ENCODE results near the gene RPN1. TPM values are rescaled to one million over a fixed set of nuclear protein-coding genes. Genes with fewer than 3 reads are reported as not detected.
A peak's percentile ranks its signal among the peaks of the same experiment; 100 is the strongest.

Gene RPN1
- total and polyA plus RNA-seq, 2 of the 13 experiments (the other 11 are each of a cell fraction or from before 2014, with no cell fraction given) = 290 to 342 TPM

DNA sequence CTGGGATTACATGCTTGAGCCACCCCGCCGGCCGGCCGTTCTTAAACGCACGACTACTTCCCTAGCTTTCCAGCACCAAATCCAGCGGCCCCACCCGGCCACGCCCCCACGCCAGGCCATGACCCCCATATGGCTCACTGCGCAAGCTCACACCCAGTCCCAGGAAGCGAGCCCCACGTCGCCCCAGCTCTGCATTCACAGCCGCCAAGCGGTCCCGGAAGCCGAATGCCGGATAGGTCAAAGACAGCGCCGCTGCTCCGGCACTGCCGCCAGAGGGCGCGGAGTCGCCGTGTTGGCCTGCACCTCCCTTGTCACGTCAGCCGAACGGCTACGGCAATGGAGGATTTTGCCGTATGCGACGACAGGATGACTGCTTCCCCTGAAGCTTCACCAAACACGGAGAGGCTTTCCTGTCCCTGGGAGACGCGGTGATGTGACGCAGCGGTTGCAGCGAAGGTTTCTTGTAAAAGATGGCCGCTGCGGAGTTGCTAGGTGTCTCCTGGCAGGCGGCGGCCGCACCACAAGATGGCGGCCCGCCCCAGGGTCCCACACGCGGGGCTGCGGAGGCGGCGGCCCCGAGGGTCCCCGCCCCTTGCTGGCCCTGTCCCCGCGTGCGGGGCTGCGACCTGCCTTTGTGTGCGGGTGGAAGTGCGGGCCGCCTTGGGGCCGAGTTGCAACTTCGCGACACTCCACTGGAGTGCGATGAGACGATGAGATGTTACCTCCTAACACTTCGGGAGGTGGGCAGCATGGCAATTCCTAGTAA, 30.2 kb upstream of the RPN1 start (continued):
- TF ChIP-seq, protein P1, sequence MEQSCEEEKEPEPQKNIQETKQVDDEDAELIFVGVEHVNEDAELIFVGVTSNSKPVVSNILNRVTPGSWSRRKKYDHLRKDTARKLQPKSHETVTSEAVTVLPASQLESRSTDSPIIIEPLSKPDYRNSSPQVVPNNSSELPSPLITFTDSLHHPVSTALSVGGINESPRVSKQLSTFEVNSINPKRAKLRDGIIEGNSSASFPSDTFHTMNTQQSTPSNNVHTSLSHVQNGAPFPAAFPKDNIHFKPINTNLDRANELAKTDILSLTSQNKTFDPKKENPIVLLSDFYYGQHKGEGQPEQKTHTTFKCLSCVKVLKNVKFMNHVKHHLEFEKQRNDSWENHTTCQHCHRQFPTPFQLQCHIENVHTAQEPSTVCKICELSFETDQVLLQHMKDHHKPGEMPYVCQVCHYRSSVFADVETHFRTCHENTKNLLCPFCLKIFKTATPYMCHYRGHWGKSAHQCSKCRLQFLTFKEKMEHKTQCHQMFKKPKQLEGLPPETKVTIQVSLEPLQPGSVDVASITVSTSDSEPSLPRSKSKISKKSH (CRISPR knock-in tag; IDR thresholded peaks at IDR 0.05; ENCODE audit: borderline replicate concordance) = peak; percentile 76
- TF ChIP-seq HOXA5 (CRISPR knock-in tag; IDR thresholded peaks at IDR 0.05) (peak; percentile 72; the same call in 1 of the 2 replicates), PCBP1 (IDR thresholded peaks at IDR 0.05; ENCODE audit: borderline replicate concordance, low read depth, low read length) (peak; percentile 64; the same call in 1 of the 2 replicates), ZFY (CRISPR knock-in tag; IDR thresholded peaks at IDR 0.05) (peak; percentile 92), NPAS2 (CRISPR knock-in tag; IDR thresholded peaks at IDR 0.05; ENCODE audit: borderline replicate concordance) (no peak), USF2 (IDR thresholded peaks at IDR 0.05; ENCODE audit: low read depth, low read length) (no peak), USF2 (CRISPR knock-in tag; IDR thresholded peaks at IDR 0.05; ENCODE audit: borderline replicate concordance) (peak; percentile 26; the same call in 1 of the 2 replicates), ZNF251 (CRISPR knock-in tag; IDR thresholded peaks at IDR 0.05) (no peak), EEA1 (CRISPR knock-in tag; IDR thresholded peaks at IDR 0.05; ENCODE audit: borderline replicate concordance) (peak; percentile 76; the same call in 1 of the 2 replicates), ZNF766 (CRISPR knock-in tag; IDR thresholded peaks at IDR 0.05; ENCODE audit: borderline replicate concordance) (0 out of 2 replicates have a peak, but pooled peaks have one; percentile 4), PPARG (CRISPR knock-in tag; conservative IDR thresholded peaks at IDR 0.05) (0 out of 2 replicates have a peak, but pooled peaks have one; percentile 15), SRF (IDR thresholded peaks at IDR 0.05; ENCODE audit: low read depth, low read length) (no peak), TMF1 (CRISPR knock-in tag; IDR thresholded peaks at IDR 0.05; ENCODE audit: low read depth) (peak; percentile 94; the same call in 1 of the 2 replicates), HMG20B (CRISPR knock-in tag; conservative IDR thresholded peaks at IDR 0.05) (0 out of 2 replicates have a peak, but pooled peaks have one; percentile 17), ZBTB20 (CRISPR knock-in tag; IDR thresholded peaks at IDR 0.05; ENCODE audit: borderline replicate concordance, low read depth) (peak; percentile 83), POLR2G (IDR thresholded peaks at IDR 0.05; ENCODE audit: low read depth, low read length) (peak; percentile 91), ATF3 (CRISPR knock-in tag; IDR thresholded peaks at IDR 0.05) (peak; percentile 15; the same call in 1 of the 2 replicates), IRF1 (CRISPR knock-in tag; IDR thresholded peaks at IDR 0.05; ENCODE audit: low read depth) (peak; percentile 47; the same call in 1 of the 2 replicates), ZMAT3 (CRISPR knock-in tag; conservative IDR thresholded peaks at IDR 0.05) (peak; percentile 86)
- TF ChIP-seq, protein P2, sequence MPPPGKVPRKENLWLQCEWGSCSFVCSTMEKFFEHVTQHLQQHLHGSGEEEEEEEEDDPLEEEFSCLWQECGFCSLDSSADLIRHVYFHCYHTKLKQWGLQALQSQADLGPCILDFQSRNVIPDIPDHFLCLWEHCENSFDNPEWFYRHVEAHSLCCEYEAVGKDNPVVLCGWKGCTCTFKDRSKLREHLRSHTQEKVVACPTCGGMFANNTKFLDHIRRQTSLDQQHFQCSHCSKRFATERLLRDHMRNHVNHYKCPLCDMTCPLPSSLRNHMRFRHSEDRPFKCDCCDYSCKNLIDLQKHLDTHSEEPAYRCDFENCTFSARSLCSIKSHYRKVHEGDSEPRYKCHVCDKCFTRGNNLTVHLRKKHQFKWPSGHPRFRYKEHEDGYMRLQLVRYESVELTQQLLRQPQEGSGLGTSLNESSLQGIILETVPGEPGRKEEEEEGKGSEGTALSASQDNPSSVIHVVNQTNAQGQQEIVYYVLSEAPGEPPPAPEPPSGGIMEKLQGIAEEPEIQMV (CRISPR knock-in tag; IDR thresholded peaks at IDR 0.05; ENCODE audit: low read depth) = peak; percentile 71; the same call in 1 of the 2 replicates

All from HepG2 (cell line).